Activated CD8-positive, alpha-beta T cell treated with anti-CD3 and anti-CD28 coated beads for 36 hours (primary cell): ENCODE data around the gene CSAD. TPM values are rescaled to one million over a fixed set of nuclear protein-coding genes. Genes with fewer than 3 reads are reported as not detected.

Source experiments
- ATAC-seq: fragments of 200-7000 bp; cut with Tn5 transposase; one replicate; pipeline ENCODE4 v1.10.0; 2021; ENCODE audit warnings: mild to moderate bottlenecking, moderate library complexity
- CTCF ChIA-PET: fragments of 350-600 bp; sonication (Branson Sonifier 250); formaldehyde crosslinking; loops from one replicate; lab custom pipeline; 2021; ENCODE audit warnings: antibody characterized with exemption; lab: Charles Lee
- POLR2A ChIA-PET: fragments of 350-600 bp; sonication (Branson Sonifier 250); formaldehyde crosslinking; loops from one replicate; lab custom pipeline; 2021; ENCODE audit warnings: antibody characterized with exemption; lab: Charles Lee
- DNase-seq: peaks from one replicate; pipeline ENCODE4 v3.0.0-alpha.2; 2020
- H3K27ac Mint-ChIP-seq: one replicate; pipeline ENCODE4 v1.8.0; 2021; ENCODE audit warnings: mild to moderate bottlenecking, mixed read lengths
- H3K27me3 Mint-ChIP-seq: one replicate; pipeline ENCODE4 v1.8.0; 2021; ENCODE audit warnings: mixed read lengths
- H3K36me3 Mint-ChIP-seq: one replicate; pipeline ENCODE4 v1.8.0; 2021; ENCODE audit warnings: low read depth, mixed read lengths
- H3K4me1 Mint-ChIP-seq: one replicate; pipeline ENCODE4 v1.8.0; 2021; ENCODE audit warnings: low read depth, mixed read lengths
- H3K4me3 Mint-ChIP-seq: one replicate; pipeline ENCODE4 v1.8.0; 2021; ENCODE audit warnings: mild to moderate bottlenecking, moderate library complexity, mixed read lengths
- H3K9me3 Mint-ChIP-seq: one replicate; pipeline ENCODE4 v1.8.0; 2021; ENCODE audit warnings: mixed read lengths
- intact Hi-C: fragments of 100-400 bp; cut with micrococcal nuclease; formaldehyde crosslinking; loops from one replicate; pipeline ENCODE4 v1.10.0; 2022
- total RNA-seq, 2 experiments: library from RNA; stranded (reverse); gene quantifications; one replicate each; pipeline ENCODE4 v1.2.3, GENCODE V29; 2021
- TF ChIP-seq, protein P1 (sequence below): fragments of 200-600 bp; IDR thresholded peaks from one replicate; pipeline ENCODE4 v1.8.0; 2022; ENCODE audit warnings: antibody characterized with exemption, mild to moderate bottlenecking

Gene CSAD
- total RNA-seq, 2 experiments from 2014 or later: 13.8 to 18.6 TPM

DNA sequence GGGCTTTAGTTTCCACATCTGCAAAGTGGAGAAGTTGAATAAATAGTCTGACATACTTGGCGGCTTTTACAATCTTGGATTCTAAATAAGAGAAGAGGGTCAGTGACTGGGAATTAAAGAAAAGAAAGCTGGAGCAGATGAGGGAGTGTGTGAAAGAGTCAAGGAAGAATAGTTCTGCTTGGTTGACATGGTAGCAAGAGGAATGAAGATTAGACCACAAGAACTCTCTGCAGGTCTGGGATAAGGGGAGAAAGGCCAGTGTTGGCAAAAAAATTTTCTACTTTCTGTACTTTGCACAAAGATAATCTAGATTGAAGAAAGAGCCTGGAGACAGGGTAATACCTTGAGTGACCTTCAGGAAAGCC lies 20.4 kb upstream of the CSAD start:
- ATAC-seq: no peak
- DNase-seq: no peak
- peak overlapping the region; percentile 43 for H3K4me3 Mint-ChIP-seq
- peak overlapping the region; percentile 83 for H3K27ac Mint-ChIP-seq
- CTCF ChIA-PET: interaction anchor here (1.2 to 4.6 kb wide), 7 partner anchors 11 to 137 kb away, joined by 3 to 60 read pairs (median 5); partner anchors contain the start of genes CSAD and ZNF740
- intact Hi-C loops: no loop called here
- peaks cover 74% of the 10 kb centered on the region for H3K4me1 Mint-ChIP-seq
- POLR2A ChIA-PET: interaction anchor here (1.4 to 9.4 kb wide), 5 partner anchors 8 to 19 kb away, joined by 4 to 91 read pairs (median 8); partner anchors contain the start of genes CSAD and ZNF740
- H3K9me3 Mint-ChIP-seq: no peaks in the 10 kb centered on the region
- TF ChIP-seq, protein P1, sequence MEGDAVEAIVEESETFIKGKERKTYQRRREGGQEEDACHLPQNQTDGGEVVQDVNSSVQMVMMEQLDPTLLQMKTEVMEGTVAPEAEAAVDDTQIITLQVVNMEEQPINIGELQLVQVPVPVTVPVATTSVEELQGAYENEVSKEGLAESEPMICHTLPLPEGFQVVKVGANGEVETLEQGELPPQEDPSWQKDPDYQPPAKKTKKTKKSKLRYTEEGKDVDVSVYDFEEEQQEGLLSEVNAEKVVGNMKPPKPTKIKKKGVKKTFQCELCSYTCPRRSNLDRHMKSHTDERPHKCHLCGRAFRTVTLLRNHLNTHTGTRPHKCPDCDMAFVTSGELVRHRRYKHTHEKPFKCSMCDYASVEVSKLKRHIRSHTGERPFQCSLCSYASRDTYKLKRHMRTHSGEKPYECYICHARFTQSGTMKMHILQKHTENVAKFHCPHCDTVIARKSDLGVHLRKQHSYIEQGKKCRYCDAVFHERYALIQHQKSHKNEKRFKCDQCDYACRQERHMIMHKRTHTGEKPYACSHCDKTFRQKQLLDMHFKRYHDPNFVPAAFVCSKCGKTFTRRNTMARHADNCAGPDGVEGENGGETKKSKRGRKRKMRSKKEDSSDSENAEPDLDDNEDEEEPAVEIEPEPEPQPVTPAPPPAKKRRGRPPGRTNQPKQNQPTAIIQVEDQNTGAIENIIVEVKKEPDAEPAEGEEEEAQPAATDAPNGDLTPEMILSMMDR: no peak
- peaks cover 60% of the 10 kb centered on the region for H3K36me3 Mint-ChIP-seq
- H3K27me3 Mint-ChIP-seq: no peaks in the 10 kb centered on the region

- peaks cover 61% of the 10 kb centered on the region for H3K36me3 Mint-ChIP-seq
- CTCF ChIA-PET: interaction anchor here (0.7 to 4.6 kb wide), 13 partner anchors 11 to 137 kb away, joined by 3 to 60 read pairs (median 4); partner anchors contain the start of genes CSAD, ESPL1, SPRYD3 and ZNF740
- no peaks in the 10 kb centered on the region for H3K9me3 Mint-ChIP-seq
Measured at GRCh38 chr12:53200458-53201176, 19.9 kb upstream of the CSAD start.

GRCh38 chr12:53200107-53200457 lies 19.4 kb upstream of the CSAD start:
- TF ChIP-seq, protein P1: no peak
- H3K27ac Mint-ChIP-seq: peak overlapping the region; percentile 83
- no peaks in the 10 kb centered on the region for H3K27me3 Mint-ChIP-seq
- peak overlapping the region; percentile 43 for H3K4me3 Mint-ChIP-seq
- H3K9me3 Mint-ChIP-seq: no peaks in the 10 kb centered on the region
- ATAC-seq (no peak), DNase-seq (no peak)
- POLR2A ChIA-PET: interaction anchor here (0.7 to 9.4 kb wide), 7 partner anchors 9 to 68 kb away, joined by 3 to 91 read pairs (median 8); partner anchors contain the start of genes CSAD, ESPL1 and ZNF740
- peaks cover 64% of the 10 kb centered on the region for H3K4me1 Mint-ChIP-seq
- CTCF ChIA-PET: interaction anchor here (1.0 to 4.6 kb wide), 10 partner anchors 10 to 136 kb away, joined by 3 to 60 read pairs (median 4); partner anchors contain the start of genes CSAD, ESPL1, SPRYD3 and ZNF740
- peaks cover 62% of the 10 kb centered on the region for H3K36me3 Mint-ChIP-seq
- intact Hi-C loops: no loop called here

More at GRCh38 chr12:53200458-53201176, 19.9 kb upstream of the CSAD start:
- POLR2A ChIA-PET: interaction anchor here (0.7 to 9.4 kb wide), 7 partner anchors 8 to 67 kb away, joined by 3 to 91 read pairs (median 8); partner anchors contain the start of genes CSAD, ESPL1 and ZNF740
- ATAC-seq (peak; percentile 41), DNase-seq (peak; percentile 64)
- Mint-ChIP-seq H3K4me1 (peaks cover 70% of the 10 kb centered on the region), H3K27ac (peak overlapping the region; percentile 83), H3K4me3 (peak overlapping the region; percentile 43), H3K27me3 (no peaks in the 10 kb centered on the region)
- TF ChIP-seq, protein P1: no peak
- intact Hi-C loops: no loop called here

- intact Hi-C loops: no loop called here
- Mint-ChIP-seq H3K27me3 (no peaks in the 10 kb centered on the region), H3K9me3 (no peaks in the 10 kb centered on the region), H3K27ac (peak overlapping the region; percentile 83), H3K4me1 (peaks cover 62% of the 10 kb centered on the region), H3K36me3 (peaks cover 61% of the 10 kb centered on the region), H3K4me3 (no peak overlapping the region)
- TF ChIP-seq, protein P1: no peak
- POLR2A ChIA-PET: interaction anchor here (0.7 to 9.4 kb wide), 8 partner anchors 9 to 68 kb away, joined by 3 to 91 read pairs (median 6); partner anchors contain the start of genes CSAD, ESPL1 and ZNF740
- ATAC-seq (no peak), DNase-seq (no peak)
- CTCF ChIA-PET: interaction anchor here (1.0 to 4.6 kb wide), 13 partner anchors 10 to 136 kb away, joined by 3 to 60 read pairs (median 6); partner anchors contain the start of genes AAAS, CSAD, ESPL1 and SPRYD3
Measured at GRCh38 chr12:53199700-53200099, 19.0 kb upstream of the CSAD start.
